DMS 273 (cell line): ENCODE data around the gene CGNL1.

Experiments
- DNase-seq: peaks from one replicate; lab custom pipeline; 2025; ENCODE audit not compliant: unreplicated experiment; lab: John Stamatoyannopoulos, UW

Gene CGNL1

GRCh38 chr15:57542505-57542817, 166.2 kb downstream of the CGNL1 start:
- no peak for DNase-seq

- DNase-seq = no peak
Observed at GRCh38 chr15:57544848-57545480, 168.7 kb downstream of the CGNL1 start.

- peak; percentile 49 for DNase-seq
Observed at GRCh38 chr15:57545995-57546394, 169.7 kb downstream of the CGNL1 start.

- no peak for DNase-seq
Observed at GRCh38 chr15:57547243-57547755, 171.0 kb downstream of the CGNL1 start.

GRCh38 chr15:57548351-57548750, 172.0 kb downstream of the CGNL1 start:
- no peak for DNase-seq

- DNase-seq = peak; percentile 11
Observed at GRCh38 chr15:57548835-57549234, 172.5 kb downstream of the CGNL1 start.

- DNase-seq = no peak
Observed at GRCh38 chr15:57549935-57550334, 173.6 kb downstream of the CGNL1 start.

GRCh38 chr15:57550640-57551039, 174.3 kb downstream of the CGNL1 start:
- DNase-seq = no peak

GRCh38 chr15:57551715-57552677, 175.7 kb downstream of the CGNL1 start:
- DNase-seq = peak; percentile 45

GRCh38 chr15:57552678-57553334, 176.5 kb downstream of the CGNL1 start:
- DNase-seq = peak; percentile 26

GRCh38 chr15:57553526-57553925, 177.2 kb downstream of the CGNL1 start:
- no peak for DNase-seq

- peak; percentile 98 for DNase-seq
Observed at GRCh38 chr15:57554063-57554811, 177.9 kb downstream of the CGNL1 start.

- no peak for DNase-seq
Observed at GRCh38 chr15:57554812-57555179, 178.5 kb downstream of the CGNL1 start.

- DNase-seq = peak; percentile 76
Observed at GRCh38 chr15:57555270-57555669, 179.0 kb downstream of the CGNL1 start.

GRCh38 chr15:57556040-57556439, 179.7 kb downstream of the CGNL1 start:
- no peak for DNase-seq

GRCh38 chr15:57557267-57557666, 181.0 kb downstream of the CGNL1 start:
- DNase-seq = no peak

- DNase-seq = no peak
Observed at GRCh38 chr15:57557810-57558209, 181.5 kb downstream of the CGNL1 start.

GRCh38 chr15:57559875-57560274, 183.6 kb downstream of the CGNL1 start:
- DNase-seq = peak; percentile 70

GRCh38 chr15:57561041-57561711, 184.9 kb downstream of the CGNL1 start:
- peak; percentile 75 for DNase-seq

GRCh38 chr15:57562196-57562769, 186.0 kb downstream of the CGNL1 start:
- DNase-seq = no peak
